ENCODE results near the gene TANC1. TPM values are rescaled to one million over a fixed set of nuclear protein-coding genes. Genes with fewer than 3 reads are reported as not detected.

TANC1 gene
- total and polyA plus RNA-seq, 2 donors (not counting 3 experiments of a cell fraction or from before 2014, with no cell fraction given): 58.9 to 99.4 TPM

- Histone ChIP-seq H3K9ac (replicated peaks; ENCODE audit: extremely low read depth, insufficient read depth, low read length) (peak overlapping the region; percentile 54), H3K9me1 (replicated peaks; ENCODE audit: control insufficient read depth, extremely low read depth, insufficient read depth, low read length) (no peaks in the 10 kb centered on the region), H3K9me3 (replicated peaks; ENCODE audit: control insufficient read depth, insufficient read depth, low read length) (no peaks in the 10 kb centered on the region), H3K79me2 (ENCODE audit: control insufficient read depth, insufficient read depth, low read length) (peaks cover 50% of the 10 kb centered on the region), H3K4me2 (ENCODE audit: insufficient read depth, low read length) (peak overlapping the region; percentile 45), H3K36me3 (ENCODE audit: control insufficient read depth in 2 of 2, extremely low read depth in 1 of 2, insufficient read depth in 2 of 2, low read length in 2 of 2) (peaks cover 0 to 4% of the 10 kb centered on the region in 2 experiments), H3K4me1 (ENCODE audit: control insufficient read depth, extremely low read depth, insufficient read depth, low read length) (peaks cover 40% of the 10 kb centered on the region), H2AFZ (ENCODE audit: low read depth, low read length) (no peak overlapping the region), H3K27ac (ENCODE audit: insufficient read depth, low read depth, low read length) (peak overlapping the region; percentile 84), H3K27me3 (ENCODE audit: control insufficient read depth in 2 of 2, insufficient read depth in 2 of 2, low read length in 2 of 2) (no peaks in the 10 kb centered on the region), H3K4me3 (replicated peaks in 1 of 3; ENCODE audit: insufficient read depth in 1 of 3, low read depth in 1 of 3, low read length in 3 of 3) (no peak overlapping the region), H4K20me1 (replicated peaks; ENCODE audit: control insufficient read depth, extremely low read depth, insufficient read depth, low read length) (no peaks in the 10 kb centered on the region)
- ChIA-PET POLR2A (interaction anchor here (0.5 to 1.2 kb wide), 6 partner anchors 8 to 145 kb away, joined by 3 to 4 read pairs (median 4); no protein-coding TSS in a partner anchor), CTCF (interaction anchor here (0.6 to 4.0 kb wide), 16 partner anchors 8 to 222 kb away, joined by 3 to 35 read pairs (median 4); no protein-coding TSS in a partner anchor)
- dilution Hi-C loops (cut with MboI; ENCODE audit: extremely low pct_ligation_motif_present, low sequenced_read_pairs): no loop called here
- BruUV-seq (replicated peaks): TSS peak; percentile 9
- FAIRE-seq (no peak), DNase-seq (ENCODE audit: low read depth, low spot score) (peak; percentile 74)
- intact Hi-C loops (cut with micrococcal nuclease): loop anchor here (1.0 kb wide), 4 partner anchors 7 to 63 kb away; no protein-coding TSS in a partner anchor
- TF ChIP-seq FOS (IDR thresholded peaks at IDR 0.05; ENCODE audit: borderline replicate concordance, insufficient read depth, low read length) (no peak), JUN (IDR thresholded peaks at IDR 0.05; ENCODE audit: borderline replicate concordance, insufficient read depth, insufficient read length, low read depth) (no peak), CTCF (IDR thresholded peaks at IDR 0.05; ENCODE audit: extremely low read depth in 1 of 2, insufficient read depth in 1 of 2, low read depth in 1 of 2, low read length in 2 of 2) (no peak), EZH2 (IDR thresholded peaks at IDR 0.05; ENCODE audit: borderline replicate concordance, low read depth, low read length, severe bottlenecking) (no peak), GATA2 (IDR thresholded peaks at IDR 0.05; ENCODE audit: insufficient read depth, insufficient read length, low read depth, low read length) (no peak), POLR2AphosphoS5 (IDR thresholded peaks at IDR 0.05; ENCODE audit: insufficient read depth, low read depth, low read length) (no peak), MAX (IDR thresholded peaks at IDR 0.05; ENCODE audit: insufficient read depth, insufficient read length) (no peak), MYC (IDR thresholded peaks at IDR 0.05; ENCODE audit: low read depth, low read length) (no peak), POLR2A (IDR thresholded peaks at IDR 0.05; ENCODE audit: low read depth, low read length) (no peak)
These were observed 156.6 kb downstream of the TANC1 start for GRCh38 chr2:159124931-159125467.
